Vagina (tissue), 2 donors: ENCODE results near the gene ATP5F1D.

ENCODE experiments used
- POLR2A ChIP-seq, 2 donors: fragments of 450-650 bp; IDR thresholded peaks; one replicate each; pipeline ENCODE4 v1.6.1; 2017; ENCODE audit warnings: antibody characterized with exemption in 2 of 2, mild to moderate bottlenecking in 2 of 2, moderate library complexity in 2 of 2
- POLR2AphosphoS5 ChIP-seq, 2 donors: sonication (generic); formaldehyde crosslinking; IDR thresholded peaks; one replicate each; pipeline ENCODE4 v1.9.0; 2017; ENCODE audit warnings: antibody characterized with exemption in 2 of 2, mild to moderate bottlenecking in 2 of 2, low read depth in 1 of 2; ENCODE audit not compliant: insufficient read depth in 1 of 2
- TF ChIP-seq, protein P1 (sequence below), 3 experiments: fragments of 450-650 bp in 2 of 3; fragments of 200-600 bp in 1 of 3; sonication (generic) in 1 of 3; IDR thresholded peaks; one replicate each; pipeline ENCODE4 v1.5.1; 2017 to 2019; ENCODE audit warnings: antibody characterized with exemption in 3 of 3, mild to moderate bottlenecking in 2 of 3, moderate library complexity in 2 of 3

DNA sequence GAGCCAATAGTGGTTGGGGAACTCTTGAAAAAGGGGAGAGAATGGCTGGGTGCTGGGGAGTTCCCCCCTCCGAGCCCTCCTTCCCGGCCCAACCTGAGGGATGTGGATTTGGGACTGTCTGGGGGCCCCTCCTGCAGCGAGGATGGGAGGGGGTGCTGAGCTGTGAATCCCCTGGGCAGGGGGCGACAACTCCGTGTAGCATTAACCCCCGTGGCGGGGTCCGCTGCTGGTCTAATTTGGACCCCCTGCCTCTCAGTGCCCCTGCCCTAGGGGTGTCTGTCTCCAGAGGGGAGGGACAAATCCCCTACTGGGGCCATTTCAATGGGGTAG is 16.6 kb downstream of the ATP5F1D start:
- no peak for TF ChIP-seq POLR2AphosphoS5 (IDR thresholded peaks at IDR 0.05; ENCODE audit: insufficient read depth in 1 of 2, low read depth in 1 of 2)
- TF ChIP-seq, protein P1, sequence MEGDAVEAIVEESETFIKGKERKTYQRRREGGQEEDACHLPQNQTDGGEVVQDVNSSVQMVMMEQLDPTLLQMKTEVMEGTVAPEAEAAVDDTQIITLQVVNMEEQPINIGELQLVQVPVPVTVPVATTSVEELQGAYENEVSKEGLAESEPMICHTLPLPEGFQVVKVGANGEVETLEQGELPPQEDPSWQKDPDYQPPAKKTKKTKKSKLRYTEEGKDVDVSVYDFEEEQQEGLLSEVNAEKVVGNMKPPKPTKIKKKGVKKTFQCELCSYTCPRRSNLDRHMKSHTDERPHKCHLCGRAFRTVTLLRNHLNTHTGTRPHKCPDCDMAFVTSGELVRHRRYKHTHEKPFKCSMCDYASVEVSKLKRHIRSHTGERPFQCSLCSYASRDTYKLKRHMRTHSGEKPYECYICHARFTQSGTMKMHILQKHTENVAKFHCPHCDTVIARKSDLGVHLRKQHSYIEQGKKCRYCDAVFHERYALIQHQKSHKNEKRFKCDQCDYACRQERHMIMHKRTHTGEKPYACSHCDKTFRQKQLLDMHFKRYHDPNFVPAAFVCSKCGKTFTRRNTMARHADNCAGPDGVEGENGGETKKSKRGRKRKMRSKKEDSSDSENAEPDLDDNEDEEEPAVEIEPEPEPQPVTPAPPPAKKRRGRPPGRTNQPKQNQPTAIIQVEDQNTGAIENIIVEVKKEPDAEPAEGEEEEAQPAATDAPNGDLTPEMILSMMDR (IDR thresholded peaks at IDR 0.05): no peak
- TF ChIP-seq POLR2A (IDR thresholded peaks at IDR 0.05): no peak
